GM19351 (cell line): ENCODE data around the gene GNAT1.
"Not testable (repeated sequence)": the region's sequence is repeated elsewhere in the genome, so short reads cannot be mapped to it uniquely, and the experiment has no call there.

Source experiments
- ATAC-seq: cut with Tn5 transposase; IDR thresholded peaks from one replicate; pipeline ENCODE4 v1.9.1; 2021; ENCODE audit warnings: mild to moderate bottlenecking, moderate library complexity; ENCODE audit not compliant: unreplicated experiment

The GNAT1 gene

DNA sequence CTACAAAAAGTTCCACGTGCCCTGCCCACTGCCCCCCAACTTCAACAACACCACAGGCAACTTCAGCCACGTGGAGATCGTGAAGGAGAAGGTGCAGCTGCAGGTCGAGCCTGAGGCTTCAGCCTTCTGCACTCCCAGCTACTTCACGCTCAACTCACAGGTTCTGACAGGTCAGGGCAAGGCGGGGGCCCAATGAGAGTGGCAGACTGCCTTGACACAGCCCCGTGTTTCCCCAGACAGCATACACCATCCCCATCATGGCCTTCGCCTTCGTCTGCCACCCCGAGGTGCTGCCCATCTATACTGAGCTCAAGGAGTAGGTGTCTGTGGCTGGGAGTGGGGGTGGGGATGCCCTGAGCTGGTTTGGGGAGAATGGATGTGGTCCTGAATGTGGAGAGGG is 26.3 kb downstream of the GNAT1 start:
- no peak for ATAC-seq

DNA sequence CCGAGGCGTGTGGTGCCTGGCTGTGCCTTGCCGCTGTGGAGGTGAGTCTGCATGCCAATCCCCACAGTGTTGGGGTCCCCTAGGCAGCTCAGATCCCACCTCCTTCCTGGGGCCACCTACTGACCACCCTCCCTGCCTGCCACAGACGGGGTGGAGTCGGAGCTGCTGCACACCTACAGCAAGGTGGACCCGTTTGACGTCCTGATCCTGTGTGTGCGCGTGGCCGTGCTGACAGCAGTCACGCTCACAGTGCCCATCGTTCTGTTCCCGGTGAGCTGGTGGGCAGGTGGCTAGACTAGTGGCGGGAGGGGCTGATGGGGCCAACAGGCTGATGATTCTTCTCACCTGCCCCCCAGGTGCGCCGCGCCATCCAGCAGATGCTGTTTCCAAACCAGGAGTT is 27.0 kb downstream of the GNAT1 start:
- ATAC-seq = no peak

- ATAC-seq = no peak
Measured at GRCh38 chr3:50219285-50219684, 27.9 kb downstream of the GNAT1 start.

GRCh38 chr3:50220109-50220508 is 28.7 kb downstream of the GNAT1 start:
- ATAC-seq = no peak

- no peak for ATAC-seq
Measured at GRCh38 chr3:50221051-50221410, 29.6 kb downstream of the GNAT1 start.

- ATAC-seq = no peak
Measured at GRCh38 chr3:50221411-50222168, 30.2 kb downstream of the GNAT1 start.

GRCh38 chr3:50222169-50222528 is 30.7 kb downstream of the GNAT1 start:
- ATAC-seq = no peak

DNA sequence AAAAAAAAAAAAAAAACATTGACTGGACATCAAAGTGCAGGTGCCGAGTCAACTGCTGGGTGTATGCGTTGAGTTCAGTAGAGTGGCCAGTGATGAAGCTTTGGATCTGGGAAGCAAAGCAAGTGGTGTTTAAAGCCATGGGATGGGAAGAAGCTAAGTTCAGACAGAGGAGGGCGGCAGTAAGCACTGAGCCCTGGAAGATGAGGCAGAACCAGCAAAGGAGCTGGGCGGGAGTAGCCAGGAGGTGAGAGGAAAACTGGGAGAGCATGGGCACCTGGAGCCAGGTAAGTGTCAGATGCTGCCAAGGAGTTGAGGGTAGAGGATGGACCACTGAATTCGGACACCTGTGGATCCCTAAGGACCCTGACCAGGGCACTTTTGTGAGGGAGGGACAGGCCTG is 33.2 kb downstream of the GNAT1 start:
- ATAC-seq = no peak

GRCh38 chr3:50226888-50227389 is 35.5 kb downstream of the GNAT1 start:
- ATAC-seq = no peak

DNA sequence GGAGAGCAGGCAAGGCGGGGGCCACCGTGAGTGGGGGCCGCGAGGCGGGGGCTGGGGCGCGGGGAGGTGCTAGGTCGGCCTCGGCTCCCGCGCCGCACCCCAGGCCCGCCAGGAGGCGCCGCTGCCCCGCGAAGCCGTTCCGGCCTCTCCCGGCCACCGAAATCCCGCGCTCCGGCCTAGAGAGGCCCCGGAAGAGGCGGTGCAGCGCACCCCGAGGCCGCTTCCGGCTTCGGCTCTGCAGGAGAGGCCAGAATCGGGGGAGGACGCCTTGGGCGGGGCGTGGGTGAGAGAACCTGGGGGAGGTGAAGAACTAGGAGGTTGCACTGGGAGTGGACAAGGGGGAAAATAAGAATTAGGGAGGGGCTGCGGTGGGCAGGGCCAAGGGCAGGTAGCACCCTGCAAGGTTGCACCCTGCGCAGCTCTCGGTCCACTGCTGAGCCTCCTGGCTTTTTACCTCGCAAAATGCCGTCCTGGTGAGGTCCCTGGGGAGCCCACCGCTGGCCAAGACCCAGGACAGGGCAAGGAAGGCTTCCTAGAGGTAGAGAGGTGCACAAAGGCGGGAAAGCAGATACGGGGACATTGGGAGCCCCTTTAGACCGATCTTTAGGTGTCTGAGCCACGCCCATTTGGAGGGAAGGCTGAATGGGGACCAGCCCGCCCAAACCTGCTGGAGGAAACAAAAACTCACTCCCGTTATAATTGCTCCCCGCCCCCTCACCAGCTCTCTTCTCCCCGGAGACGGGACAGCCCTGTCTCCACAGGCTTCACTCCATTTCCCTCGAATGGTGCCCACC is 36.2 kb downstream of the GNAT1 start:
- peak; percentile 84 for ATAC-seq

GRCh38 chr3:50228184-50228763 is 36.9 kb downstream of the GNAT1 start:
- not testable (repeated sequence) for ATAC-seq

DNA sequence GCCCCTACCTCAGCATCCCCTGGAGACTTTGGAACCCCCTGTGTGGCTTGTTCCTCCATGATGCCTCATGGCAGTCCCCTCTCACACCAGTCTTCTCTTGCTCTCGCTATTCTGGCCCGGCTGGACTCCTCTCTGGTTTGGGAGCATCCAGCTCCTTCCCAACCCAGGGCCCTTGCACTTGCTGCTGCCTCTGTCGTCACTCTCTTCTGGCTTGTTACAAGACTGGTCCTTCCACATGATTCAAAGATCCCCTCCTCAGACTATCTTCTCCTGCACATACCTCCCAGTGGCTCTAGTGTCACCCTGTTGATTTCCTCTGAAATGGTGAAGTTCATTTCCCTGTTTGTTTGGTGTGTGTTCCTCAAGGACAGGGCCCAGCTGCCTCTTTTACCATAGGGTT is 38.1 kb downstream of the GNAT1 start:
- no peak for ATAC-seq

- ATAC-seq = no peak
Measured at GRCh38 chr3:50230104-50230793, 38.8 kb downstream of the GNAT1 start.

GRCh38 chr3:50230794-50231125 is 39.4 kb downstream of the GNAT1 start:
- ATAC-seq = no peak

DNA sequence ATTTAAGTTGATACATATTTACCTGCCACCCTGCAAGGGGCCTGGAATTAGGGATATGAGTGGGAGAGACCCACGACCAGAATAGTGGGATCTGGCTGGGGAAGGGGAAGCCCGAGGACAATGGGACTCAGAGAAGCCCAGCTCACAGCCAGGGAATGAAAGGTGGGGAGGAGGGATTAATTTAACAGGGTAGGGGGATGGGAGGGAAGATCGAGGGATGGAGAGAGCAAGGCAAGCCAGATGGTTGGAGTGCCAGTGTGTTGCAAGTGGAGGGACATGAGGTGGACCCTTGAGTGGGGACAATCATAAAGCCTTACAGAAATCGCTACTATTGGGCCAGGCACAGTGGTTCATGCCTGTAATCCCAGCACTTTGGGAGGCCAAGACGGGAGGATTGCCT is 40.2 kb downstream of the GNAT1 start:
- ATAC-seq = no peak

DNA sequence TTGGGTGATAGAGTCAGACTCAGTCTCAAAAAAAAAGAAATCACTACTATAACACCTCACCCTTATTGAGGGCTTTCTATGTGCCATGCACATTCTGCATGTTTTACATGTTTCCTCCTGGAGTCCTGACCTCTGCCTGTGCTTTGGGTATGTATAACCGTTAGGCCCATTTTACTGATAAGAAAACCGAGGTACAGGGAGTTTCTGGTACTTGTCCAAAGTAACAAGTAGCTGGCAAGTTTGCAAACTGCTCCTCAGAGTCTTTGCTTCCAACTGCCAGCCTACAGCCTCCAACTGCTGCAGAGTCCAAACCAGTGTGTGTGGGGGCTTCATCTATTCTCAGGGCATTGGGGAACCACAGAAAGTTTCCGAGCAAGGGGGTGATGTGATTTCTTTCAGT is 40.9 kb downstream of the GNAT1 start:
- ATAC-seq = no peak

GRCh38 chr3:50233176-50233575 is 41.8 kb downstream of the GNAT1 start:
- no peak for ATAC-seq

DNA sequence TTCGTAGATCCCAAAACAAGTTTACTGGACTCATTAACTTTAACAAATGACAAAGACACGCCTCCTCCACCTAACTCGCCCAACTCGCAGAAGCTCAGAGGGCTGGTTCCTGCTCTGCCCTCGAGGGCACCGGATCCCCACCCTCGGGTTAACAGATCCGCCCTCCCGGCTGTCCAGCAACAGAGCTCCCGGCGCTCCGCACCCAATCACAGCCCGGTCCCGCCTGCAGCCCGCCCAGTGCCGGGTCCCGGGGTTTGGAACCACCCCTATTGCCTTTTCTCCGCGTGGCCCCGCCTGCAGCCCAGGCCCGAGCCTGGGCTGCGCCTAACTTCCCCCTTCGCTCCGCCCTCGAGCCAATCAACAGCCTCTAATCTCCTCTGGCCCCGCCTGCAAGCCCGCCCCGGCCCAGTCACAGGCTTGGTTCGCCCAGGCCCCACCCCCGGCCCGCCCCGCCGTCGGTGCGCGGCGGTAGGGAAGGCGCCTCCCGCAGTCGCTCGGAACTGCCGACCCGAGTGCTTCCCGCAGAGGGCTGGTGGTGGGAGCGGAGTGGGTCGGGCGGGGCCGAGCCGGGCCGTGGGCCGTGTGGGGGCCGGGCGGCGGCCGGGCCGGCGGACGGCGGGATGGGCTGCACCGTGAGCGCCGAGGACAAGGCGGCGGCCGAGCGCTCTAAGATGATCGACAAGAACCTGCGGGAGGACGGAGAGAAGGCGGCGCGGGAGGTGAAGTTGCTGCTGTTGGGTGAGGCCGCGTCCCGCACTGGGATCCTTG is 44.5 kb downstream of the GNAT1 start, which contains the start of gene GNAI2:
Gene GNAI2, plus strand, starts transcription at position 489 of the 768 bp plus-strand sequence. Its CDS starts 132 bp downstream, at position 621.
- peak; percentile 95 for ATAC-seq

- no peak for ATAC-seq
Measured at GRCh38 chr3:50236484-50237132, 45.2 kb downstream of the GNAT1 start.

DNA sequence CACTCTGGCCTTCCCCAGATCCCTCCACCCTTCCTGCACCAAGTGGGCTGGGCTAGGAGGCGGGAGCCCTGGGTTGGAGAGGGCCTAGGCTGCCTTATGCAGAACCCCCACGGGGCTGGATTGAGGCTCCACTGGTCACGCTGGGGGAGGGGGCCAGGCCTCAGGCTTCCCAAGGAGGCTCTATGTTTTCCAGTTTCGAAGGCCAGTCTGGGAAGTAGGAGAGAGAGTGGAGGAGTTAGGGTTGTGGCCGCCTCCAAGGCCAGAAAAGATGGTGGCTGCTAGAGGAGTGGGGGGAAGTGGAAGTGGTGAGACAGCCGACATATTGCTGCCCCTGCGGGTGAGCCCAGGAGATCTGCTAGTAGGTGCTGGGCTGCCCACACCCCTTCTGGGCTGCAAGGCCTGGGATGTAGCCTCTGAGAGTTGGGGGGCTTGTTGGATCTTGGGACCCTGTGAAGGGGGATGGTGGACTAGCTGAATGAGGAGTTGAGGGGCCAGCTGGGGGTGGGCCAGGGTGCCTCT is 45.8 kb downstream of the GNAT1 start:
- ATAC-seq = no peak
